ENCODE data around the gene TEX22. TPM values are rescaled to one million over a fixed set of nuclear protein-coding genes. Genes with fewer than 3 reads are reported as not detected.

The TEX22 gene
- polyA plus RNA-seq, 6 donors from 2014 or later, result 0.21 to 0.77 (median 0.65) TPM; not detected in 3

Other genes with a start within 250 kb of the TEX22 start
- not detected for gene JAG2, start 229.8 kb upstream of the TEX22 start, polyA plus RNA-seq (ENCODE audit: low read depth in 6 of 6)
- gene NUDT14, start 217.2 kb upstream of the TEX22 start, polyA plus RNA-seq (ENCODE audit: low read depth in 6 of 6), result 10 to 100 TPM in 2 of 6 donors, 1 to 10 TPM in 4; 4.4 to 20.6 (median 9.1) TPM
- 1 to 10 TPM; 2.9 to 9.4 (median 6.1) TPM for gene BTBD6, start 150.0 kb upstream of the TEX22 start, polyA plus RNA-seq (ENCODE audit: low read depth in 6 of 6)
- gene BRF1, start 97.5 kb upstream of the TEX22 start, polyA plus RNA-seq (ENCODE audit: low read depth in 6 of 6), result 1 to 10 TPM; 3.1 to 8.9 (median 6.0) TPM
- gene PACS2, start 83.8 kb upstream of the TEX22 start, polyA plus RNA-seq (ENCODE audit: low read depth in 6 of 6), result 1 to 10 TPM; 1.3 to 3.7 (median 1.5) TPM
- 1 to 10 TPM; 3.3 to 6.3 (median 4.7) TPM for gene MTA1, start 21.3 kb downstream of the TEX22 start, polyA plus RNA-seq (ENCODE audit: low read depth in 6 of 6)
- gene CRIP2, start 76.3 kb downstream of the TEX22 start, polyA plus RNA-seq (ENCODE audit: low read depth in 6 of 6), result 10 to 100 TPM in 2 of 6 donors, 1 to 10 TPM in 4; 2.0 to 27.3 (median 8.4) TPM
- gene CRIP1, start 88.3 kb downstream of the TEX22 start, polyA plus RNA-seq (ENCODE audit: low read depth in 6 of 6), result 100 to 1,000 TPM; 115 to 495 (median 235) TPM
- gene TEDC1, start 92.7 kb downstream of the TEX22 start, polyA plus RNA-seq (ENCODE audit: low read depth in 6 of 6), result 10 to 100 TPM in 3 of 6 donors, 1 to 10 TPM in 3; 3.5 to 13.6 (median 8.3) TPM
- 1 to 10 TPM; 1.4 to 3.3 (median 1.9) TPM for gene TMEM121, start 128.0 kb downstream of the TEX22 start, polyA plus RNA-seq (ENCODE audit: low read depth in 6 of 6)